Mucosa of rectum (tissue), 2 donors: ENCODE results near the gene CAMK2G.

Experiments used
- H3K27ac ChIP-seq, 2 donors: one replicate each; pipeline ENCODE4 v1.7.0; 2013; ENCODE audit warnings: inconsistent platforms in 2 of 2, low read depth in 2 of 2, low read length in 2 of 2
- H3K27me3 ChIP-seq, 2 donors: one replicate each; pipeline ENCODE4 v1.7.0; 2013; ENCODE audit warnings: low read length in 2 of 2; ENCODE audit not compliant: control insufficient read depth in 2 of 2, insufficient read depth in 2 of 2
- H3K36me3 ChIP-seq, 2 donors: one replicate each; pipeline ENCODE4 v1.7.0; 2013; ENCODE audit warnings: low read length in 2 of 2; ENCODE audit not compliant: control insufficient read depth in 2 of 2, insufficient read depth in 2 of 2
- H3K4me1 ChIP-seq, 2 donors: one replicate each; pipeline ENCODE4 v1.7.0; 2013; ENCODE audit warnings: low read length in 2 of 2, mild to moderate bottlenecking in 1 of 2; ENCODE audit not compliant: control insufficient read depth in 2 of 2, insufficient read depth in 2 of 2
- H3K4me3 ChIP-seq, 2 donors: one replicate each; pipeline ENCODE4 v1.7.0; 2013; ENCODE audit warnings: low read length in 2 of 2
- H3K9ac ChIP-seq, 2 donors: one replicate each; pipeline ENCODE4 v1.7.0; 2013; ENCODE audit warnings: low read length in 2 of 2, low read depth in 1 of 2, mild to moderate bottlenecking in 1 of 2
- H3K9me3 ChIP-seq, 2 donors: one replicate each; pipeline ENCODE4 v1.7.0; 2013; ENCODE audit warnings: low read length in 2 of 2; ENCODE audit not compliant: control insufficient read depth in 2 of 2
- donor health status: healthy.
- donor health status: Normal muscosa, but diverticular disease.

Gene CAMK2G

GRCh38 chr10:73806176-73806950 is 68.0 kb downstream of the CAMK2G start:
- no peaks in the 10 kb centered on the region for H3K27me3 ChIP-seq
- H3K4me3 ChIP-seq, result no peak overlapping the region
- no peak overlapping the region for H3K27ac ChIP-seq
- no peaks in the 10 kb centered on the region for H3K9me3 ChIP-seq
- H3K36me3 ChIP-seq, result peaks cover 59 to 65% of the 10 kb centered on the region in 2 donors
- H3K9ac ChIP-seq, result no peak overlapping the region
- H3K4me1 ChIP-seq, result peaks cover 3 to 5% of the 10 kb centered on the region in 2 donors

DNA sequence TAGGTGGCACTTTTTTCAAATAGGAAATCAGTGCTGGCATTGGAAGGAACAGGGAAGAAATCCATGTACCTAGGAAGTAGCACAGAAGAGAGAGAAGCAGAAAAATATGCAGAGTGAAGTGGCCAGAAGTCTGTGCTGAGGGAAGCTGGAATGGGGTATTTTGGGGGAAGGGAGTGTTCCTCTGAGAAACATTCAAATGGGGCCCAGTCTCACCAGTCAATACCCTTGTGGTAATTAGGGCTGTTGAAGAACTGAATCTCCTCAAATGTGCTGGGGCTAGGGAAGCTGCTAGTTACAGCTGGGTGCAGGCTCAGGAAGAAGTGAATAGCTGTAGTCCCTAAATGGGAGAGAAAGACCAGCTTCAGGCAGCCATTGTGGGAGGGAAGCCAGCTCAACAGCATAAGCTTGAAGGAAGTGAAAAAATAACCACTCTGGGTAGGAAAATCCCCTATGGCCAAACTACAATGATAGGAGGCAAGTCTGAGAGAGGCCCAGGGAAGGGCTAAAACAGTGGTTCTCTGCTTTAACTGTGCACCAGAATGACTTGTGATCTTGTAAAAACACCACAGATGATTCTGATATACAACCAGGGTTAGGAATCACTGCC is 70.6 kb downstream of the CAMK2G start:
- Histone ChIP-seq H3K4me1 (no peaks in the 10 kb centered on the region), H3K9me3 (no peaks in the 10 kb centered on the region), H3K36me3 (peaks cover 77 to 87% of the 10 kb centered on the region in 2 donors), H3K4me3 (no peak overlapping the region), H3K27me3 (no peaks in the 10 kb centered on the region), H3K9ac (no peak overlapping the region), H3K27ac (no peak overlapping the region)

DNA sequence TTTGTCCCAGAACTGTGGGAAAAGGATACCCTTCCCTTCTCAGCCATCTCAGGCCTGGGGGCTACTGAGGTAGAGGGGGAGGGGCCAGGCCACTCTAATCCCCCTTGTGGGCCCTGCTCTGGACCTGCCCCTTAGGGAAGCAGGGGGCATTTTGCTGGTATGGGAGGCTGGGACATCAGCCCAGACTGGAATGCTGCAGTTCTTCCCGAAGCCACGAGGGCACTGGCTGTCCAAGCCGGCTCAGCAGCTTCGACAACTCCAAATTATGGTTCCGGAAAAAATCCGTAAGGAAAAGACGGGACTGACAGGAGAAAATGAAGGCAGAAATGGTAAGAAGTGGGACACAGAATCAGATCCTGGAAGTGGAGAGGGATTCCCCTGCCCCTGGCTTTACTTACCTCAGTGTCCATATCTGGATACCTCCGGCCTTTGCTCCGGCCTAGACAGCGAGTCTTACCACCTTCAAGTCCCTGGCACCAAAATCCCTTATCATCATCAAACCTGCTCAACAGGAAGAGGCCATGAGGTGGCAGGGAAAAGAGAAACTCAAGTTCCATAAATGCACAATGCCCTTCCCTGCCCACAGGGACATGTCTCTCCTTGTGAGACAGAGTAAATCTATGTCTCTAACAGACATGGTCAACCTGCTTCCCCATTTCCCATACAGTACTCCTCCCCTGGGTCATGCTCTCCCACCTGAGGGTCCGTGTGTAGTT is 71.9 kb downstream of the CAMK2G start:
- no peak overlapping the region for H3K9ac ChIP-seq

DNA sequence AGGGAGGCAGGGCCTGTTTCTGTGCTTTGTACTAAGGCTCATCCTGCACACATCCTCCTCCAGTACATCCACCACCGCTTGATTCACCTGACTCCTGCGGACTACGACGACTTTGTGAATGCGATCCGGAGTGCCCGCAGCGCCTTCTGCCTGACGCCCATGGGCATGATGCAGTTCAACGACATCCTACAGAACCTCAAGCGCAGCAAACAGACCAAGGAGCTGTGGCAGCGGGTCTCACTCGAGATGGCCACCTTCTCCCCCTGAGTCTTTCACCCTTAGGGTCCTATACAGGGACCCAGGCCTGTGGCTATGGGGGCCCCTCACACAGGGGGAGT is 73.1 kb downstream of the CAMK2G start:
- H3K4me1 ChIP-seq, result no peaks in the 10 kb centered on the region
- peaks cover 78 to 85% of the 10 kb centered on the region in 2 donors for H3K36me3 ChIP-seq
- H3K27ac ChIP-seq, result no peak overlapping the region
- H3K27me3 ChIP-seq, result no peaks in the 10 kb centered on the region
- no peaks in the 10 kb centered on the region for H3K9me3 ChIP-seq
- H3K4me3 ChIP-seq, result no peak overlapping the region
- no peak overlapping the region for H3K9ac ChIP-seq

More for the DNA sequence above, 71.9 kb downstream of the CAMK2G start:
- H3K36me3 ChIP-seq, result peaks cover 78 to 85% of the 10 kb centered on the region in 2 donors
- no peaks in the 10 kb centered on the region for H3K9me3 ChIP-seq
- H3K27ac ChIP-seq, result no peak overlapping the region
- no peaks in the 10 kb centered on the region for H3K4me1 ChIP-seq
- H3K27me3 ChIP-seq, result no peaks in the 10 kb centered on the region
- H3K4me3 ChIP-seq, result no peak overlapping the region

GRCh38 chr10:73800560-73801252 is 73.6 kb downstream of the CAMK2G start:
- no peaks in the 10 kb centered on the region for H3K9me3 ChIP-seq
- peaks cover 74 to 82% of the 10 kb centered on the region in 2 donors for H3K36me3 ChIP-seq
- no peaks in the 10 kb centered on the region for H3K4me1 ChIP-seq
- H3K27ac ChIP-seq, result no peak overlapping the region
- no peaks in the 10 kb centered on the region for H3K27me3 ChIP-seq
- H3K9ac ChIP-seq, result no peak overlapping the region
- H3K4me3 ChIP-seq, result no peak overlapping the region

DNA sequence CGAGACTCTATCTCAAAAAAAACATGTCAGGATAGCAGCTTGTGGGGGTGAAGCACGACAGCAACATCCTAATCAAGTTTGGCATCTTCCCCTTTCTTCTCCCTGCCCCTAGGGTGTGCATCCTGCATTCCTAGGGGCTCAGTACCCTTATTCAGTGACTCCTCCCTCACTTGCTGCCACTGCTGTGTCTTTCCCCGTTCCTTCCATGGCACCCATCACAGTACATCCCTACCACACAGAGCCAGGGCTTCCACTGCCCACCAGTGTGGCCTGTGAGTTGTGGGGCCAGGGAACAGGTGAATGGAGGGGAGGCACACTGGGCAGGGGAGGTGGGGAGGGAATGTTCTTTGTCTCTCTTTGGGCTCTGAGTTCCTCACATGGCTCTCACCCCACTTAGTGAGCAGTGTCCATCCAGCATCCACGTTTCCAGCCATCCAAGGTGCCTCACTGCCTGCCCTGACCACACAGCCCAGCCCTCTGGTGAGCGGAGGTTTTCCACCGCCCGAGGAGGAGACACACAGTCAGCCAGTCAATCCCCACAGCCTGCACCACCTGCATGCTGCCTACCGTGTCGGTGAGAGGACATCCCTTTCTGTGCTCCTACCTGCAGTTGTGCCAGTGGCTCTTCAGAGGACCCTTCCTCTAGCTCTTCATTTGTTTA is 74.3 kb downstream of the CAMK2G start:
- H3K9me3 ChIP-seq, result no peaks in the 10 kb centered on the region
- no peaks in the 10 kb centered on the region for H3K4me1 ChIP-seq
- H3K36me3 ChIP-seq, result peaks cover 78 to 83% of the 10 kb centered on the region in 2 donors
- H3K27ac ChIP-seq, result no peak overlapping the region
- no peak overlapping the region for H3K4me3 ChIP-seq
- H3K9ac ChIP-seq, result no peak overlapping the region
- H3K27me3 ChIP-seq, result no peaks in the 10 kb centered on the region

- no peaks in the 10 kb centered on the region for H3K9me3 ChIP-seq
- H3K36me3 ChIP-seq, result peaks cover 85 to 87% of the 10 kb centered on the region in 2 donors
- no peak overlapping the region for H3K9ac ChIP-seq
- H3K27me3 ChIP-seq, result no peaks in the 10 kb centered on the region
- H3K4me3 ChIP-seq, result no peak overlapping the region
- no peak overlapping the region for H3K27ac ChIP-seq
- no peaks in the 10 kb centered on the region for H3K4me1 ChIP-seq
These were observed 75.3 kb downstream of the CAMK2G start for GRCh38 chr10:73798927-73799560.

- Histone ChIP-seq H3K9ac (no peak overlapping the region), H3K36me3 (peaks cover 85 to 87% of the 10 kb centered on the region in 2 donors), H3K27ac (no peak overlapping the region), H3K27me3 (no peaks in the 10 kb centered on the region), H3K4me1 (no peaks in the 10 kb centered on the region), H3K9me3 (no peaks in the 10 kb centered on the region), H3K4me3 (no peak overlapping the region)
These were observed 76.3 kb downstream of the CAMK2G start for GRCh38 chr10:73798087-73798486.

DNA sequence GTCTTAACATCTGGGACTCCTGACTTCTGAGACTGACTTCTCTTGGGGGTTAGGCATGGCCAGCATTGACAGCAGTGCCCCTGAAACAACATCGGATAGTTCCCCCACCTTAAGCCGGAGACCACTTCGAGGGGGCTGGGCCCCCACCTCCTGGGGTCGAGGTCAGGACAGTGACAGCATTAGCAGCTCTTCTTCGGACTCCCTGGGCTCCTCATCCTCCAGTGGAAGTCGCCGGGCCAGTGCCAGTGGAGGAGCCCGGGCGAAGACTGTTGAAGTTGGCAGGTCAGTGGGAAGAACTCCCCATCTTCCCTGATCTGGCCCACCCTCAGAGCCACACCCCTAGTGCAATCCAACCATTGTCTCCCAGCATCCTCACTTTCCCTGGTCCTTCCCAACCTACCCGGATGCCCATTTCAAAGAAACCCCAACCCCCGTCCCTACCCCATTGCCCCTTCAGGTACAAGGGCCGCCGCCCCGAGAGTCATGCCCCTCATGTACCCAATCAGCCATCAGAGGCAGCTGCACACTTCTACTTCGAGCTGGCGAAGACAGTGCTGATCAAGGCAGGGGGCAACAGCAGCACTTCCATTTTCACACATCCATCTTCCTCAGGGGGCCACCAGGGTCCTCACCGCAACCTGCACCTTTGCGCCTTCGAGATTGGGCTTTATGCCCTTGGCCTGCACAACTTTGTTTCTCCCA is 76.9 kb downstream of the CAMK2G start:
- Histone ChIP-seq H3K4me3 (no peak overlapping the region), H3K27ac (no peak overlapping the region), H3K9me3 (no peaks in the 10 kb centered on the region), H3K9ac (no peak overlapping the region), H3K27me3 (no peaks in the 10 kb centered on the region), H3K36me3 (peaks cover 85 to 87% of the 10 kb centered on the region in 2 donors), H3K4me1 (no peaks in the 10 kb centered on the region)
